Fibroblast of upper back skin (primary cell): Measurements from ENCODE around the gene STOX2.
"Not testable (repeated sequence)": the region's sequence is repeated elsewhere in the genome, so short reads cannot be mapped to it uniquely, and the experiment has no call there.

Experiments used
- DNase-seq: peaks from one replicate; pipeline ENCODE4 v3.0.0-alpha.2; 2013

The STOX2 gene

GRCh38 chr4:184030764-184031163 lies 125.7 kb downstream of the STOX2 start:
- no peak for DNase-seq

- DNase-seq = no peak
These were observed 127.0 kb downstream of the STOX2 start for GRCh38 chr4:184032091-184032490.

- peak; percentile 10 for DNase-seq
These were observed 134.9 kb downstream of the STOX2 start for GRCh38 chr4:184039963-184040383.

GRCh38 chr4:184041156-184041555 lies 136.0 kb downstream of the STOX2 start:
- DNase-seq = no peak

GRCh38 chr4:184046148-184046547 lies 141.0 kb downstream of the STOX2 start:
- no peak for DNase-seq

- DNase-seq = not testable (repeated sequence)
These were observed 146.2 kb downstream of the STOX2 start for GRCh38 chr4:184051262-184051661.

GRCh38 chr4:184052616-184053015 lies 147.5 kb downstream of the STOX2 start:
- DNase-seq = no peak

- no peak for DNase-seq
These were observed 148.3 kb downstream of the STOX2 start for GRCh38 chr4:184053434-184053833.

GRCh38 chr4:184056877-184057276 lies 151.8 kb downstream of the STOX2 start:
- no peak for DNase-seq

- no peak for DNase-seq
These were observed 152.9 kb downstream of the STOX2 start for GRCh38 chr4:184058026-184058425.

- no peak for DNase-seq
These were observed 154.0 kb downstream of the STOX2 start for GRCh38 chr4:184059099-184059498.

- DNase-seq = no peak
These were observed 156.5 kb downstream of the STOX2 start for GRCh38 chr4:184061582-184061981.

GRCh38 chr4:184062769-184063168 lies 157.7 kb downstream of the STOX2 start:
- no peak for DNase-seq

- DNase-seq = no peak
These were observed 159.8 kb downstream of the STOX2 start for GRCh38 chr4:184064877-184065276.

GRCh38 chr4:184066584-184067300 lies 161.6 kb downstream of the STOX2 start:
- no peak for DNase-seq

- DNase-seq = no peak
These were observed 162.9 kb downstream of the STOX2 start for GRCh38 chr4:184067931-184068554.
